Mucosa of rectum (tissue), 2 donors: ENCODE data around the gene CEBPB.

Experiments
- H3K27ac ChIP-seq, 2 donors: one replicate each; pipeline ENCODE4 v1.7.0; 2013; ENCODE audit warnings: inconsistent platforms in 2 of 2, low read depth in 2 of 2, low read length in 2 of 2
- H3K27me3 ChIP-seq, 2 donors: one replicate each; pipeline ENCODE4 v1.7.0; 2013; ENCODE audit warnings: low read length in 2 of 2; ENCODE audit not compliant: control insufficient read depth in 2 of 2, insufficient read depth in 2 of 2
- H3K36me3 ChIP-seq, 2 donors: one replicate each; pipeline ENCODE4 v1.7.0; 2013; ENCODE audit warnings: low read length in 2 of 2; ENCODE audit not compliant: control insufficient read depth in 2 of 2, insufficient read depth in 2 of 2
- H3K4me1 ChIP-seq, 2 donors: one replicate each; pipeline ENCODE4 v1.7.0; 2013; ENCODE audit warnings: low read length in 2 of 2, mild to moderate bottlenecking in 1 of 2; ENCODE audit not compliant: control insufficient read depth in 2 of 2, insufficient read depth in 2 of 2
- H3K4me3 ChIP-seq, 2 donors: one replicate each; pipeline ENCODE4 v1.7.0; 2013; ENCODE audit warnings: low read length in 2 of 2
- H3K9ac ChIP-seq, 2 donors: one replicate each; pipeline ENCODE4 v1.7.0; 2013; ENCODE audit warnings: low read length in 2 of 2, low read depth in 1 of 2, mild to moderate bottlenecking in 1 of 2
- H3K9me3 ChIP-seq, 2 donors: one replicate each; pipeline ENCODE4 v1.7.0; 2013; ENCODE audit warnings: low read length in 2 of 2; ENCODE audit not compliant: control insufficient read depth in 2 of 2
- donor health status: healthy.
- donor health status: Normal muscosa, but diverticular disease.

The CEBPB gene

GRCh38 chr20:50238081-50238800 is 47.6 kb downstream of the CEBPB start:
- Histone ChIP-seq H3K27ac (no peak overlapping the region), H3K4me1 (peaks cover 2 to 3% of the 10 kb centered on the region in 2 donors), H3K9ac (no peak overlapping the region), H3K4me3 (no peak overlapping the region), H3K27me3 (no peaks in the 10 kb centered on the region), H3K36me3 (no peaks in the 10 kb centered on the region), H3K9me3 (no peaks in the 10 kb centered on the region)

- Histone ChIP-seq H3K9me3 (no peaks in the 10 kb centered on the region), H3K27me3 (no peaks in the 10 kb centered on the region), H3K9ac (no peak overlapping the region), H3K27ac (no peak overlapping the region), H3K36me3 (no peaks in the 10 kb centered on the region), H3K4me3 (no peak overlapping the region), H3K4me1 (peaks cover 3 to 4% of the 10 kb centered on the region in 2 donors)
Measured at GRCh38 chr20:50240092-50240491, 49.5 kb downstream of the CEBPB start.

- Histone ChIP-seq H3K9me3 (no peaks in the 10 kb centered on the region), H3K9ac (no peak overlapping the region), H3K27me3 (no peaks in the 10 kb centered on the region), H3K4me1 (peaks cover 3 to 4% of the 10 kb centered on the region in 2 donors), H3K27ac (no peak overlapping the region), H3K4me3 (no peak overlapping the region), H3K36me3 (no peaks in the 10 kb centered on the region)
Measured at GRCh38 chr20:50242178-50242514, 51.5 kb downstream of the CEBPB start.
